HG03196 (cell line): ENCODE results near the gene CLEC12A.

Experiments
- ATAC-seq: cut with Tn5 transposase; IDR thresholded peaks from one replicate; pipeline ENCODE4 v1.9.1; 2021; ENCODE audit not compliant: unreplicated experiment

Gene CLEC12A

GRCh38 chr12:10031321-10031720, 60.1 kb downstream of the CLEC12A start:
- no peak for ATAC-seq

- no peak for ATAC-seq
Observed at GRCh38 chr12:10031771-10032175, 60.6 kb downstream of the CLEC12A start.

GRCh38 chr12:10033783-10034545, 62.8 kb downstream of the CLEC12A start:
- no peak for ATAC-seq
